HL-60 (cell line): ENCODE measurements around the gene LAMC3.

ENCODE experiments used
- DNase-seq, 2 experiments: peaks; one replicate each; pipeline ENCODE4 v3.0.0-alpha.2; 2010 to 2020; ENCODE audit warnings: low read depth in 1 of 2, low spot score in 1 of 2
- H3K27ac ChIP-seq: fragments of 250-450 bp; sonication (Bioruptor Pico); replicated peaks from 2 replicates; pipeline ENCODE4 v1.5.1; 2020; ENCODE audit warnings: mild to moderate bottlenecking, moderate library complexity
- H3K27me3 ChIP-seq: fragments of 250-450 bp; sonication (Bioruptor Pico); 2 replicates; pipeline ENCODE4 v1.5.1; 2021; ENCODE audit warnings: mild to moderate bottlenecking, moderate library complexity; ENCODE audit not compliant: insufficient read depth, poor library complexity, severe bottlenecking
- H3K4me3 ChIP-seq: replicated peaks from 2 replicates; pipeline ENCODE4 v1.5.1; 2011; ENCODE audit warnings: mild to moderate bottlenecking, control low read depth, low read length; ENCODE audit not compliant: insufficient read depth
- GABPA ChIP-seq: IDR thresholded peaks from 2 replicates; pipeline ENCODE4 v1.6.1; 2012; ENCODE audit warnings: low read depth
- POLR2AphosphoS5 ChIP-seq: IDR thresholded peaks from 2 replicates; pipeline ENCODE4 v1.6.1; 2012; ENCODE audit warnings: low read depth
- SPI1 ChIP-seq: IDR thresholded peaks from 2 replicates; pipeline ENCODE4 v1.6.1; 2012; ENCODE audit warnings: low read depth, mild to moderate bottlenecking, borderline replicate concordance
- TF ChIP-seq, protein P1 (sequence below): IDR thresholded peaks from one replicate; pipeline ENCODE4 v1.5.1; 2011; ENCODE audit warnings: low read length, control low read depth, inconsistent platforms; ENCODE audit not compliant: insufficient read depth
- TF ChIP-seq, protein P2 (sequence below): IDR thresholded peaks from 2 replicates; pipeline ENCODE4 v1.6.1; 2012; ENCODE audit warnings: low read depth; ENCODE audit not compliant: insufficient replicate concordance

LAMC3 gene

DNA sequence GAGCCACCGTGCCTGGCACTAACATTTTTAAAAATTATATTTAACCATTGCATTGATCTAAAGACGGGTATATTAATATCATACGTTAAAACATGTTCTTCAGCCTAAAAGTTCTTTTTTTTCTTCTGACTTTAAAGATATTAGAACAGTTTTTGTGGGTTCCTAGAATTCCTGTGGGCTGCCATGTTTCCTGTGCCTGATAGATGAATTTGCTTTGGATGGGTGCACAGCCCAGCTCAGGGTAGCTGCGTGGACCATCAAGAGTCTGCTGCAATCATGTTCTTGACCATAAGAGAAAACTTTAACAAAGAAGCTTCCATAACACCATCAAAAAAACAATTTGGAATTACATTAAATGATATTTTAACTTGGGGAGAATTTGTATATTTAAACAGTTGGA, 2.4 kb upstream of the LAMC3 start:
- peaks cover 28% of the 10 kb centered on the region for H3K27me3 ChIP-seq
- TF ChIP-seq POLR2AphosphoS5 (no peak), SPI1 (no peak), GABPA (no peak)
- TF ChIP-seq, protein P1, sequence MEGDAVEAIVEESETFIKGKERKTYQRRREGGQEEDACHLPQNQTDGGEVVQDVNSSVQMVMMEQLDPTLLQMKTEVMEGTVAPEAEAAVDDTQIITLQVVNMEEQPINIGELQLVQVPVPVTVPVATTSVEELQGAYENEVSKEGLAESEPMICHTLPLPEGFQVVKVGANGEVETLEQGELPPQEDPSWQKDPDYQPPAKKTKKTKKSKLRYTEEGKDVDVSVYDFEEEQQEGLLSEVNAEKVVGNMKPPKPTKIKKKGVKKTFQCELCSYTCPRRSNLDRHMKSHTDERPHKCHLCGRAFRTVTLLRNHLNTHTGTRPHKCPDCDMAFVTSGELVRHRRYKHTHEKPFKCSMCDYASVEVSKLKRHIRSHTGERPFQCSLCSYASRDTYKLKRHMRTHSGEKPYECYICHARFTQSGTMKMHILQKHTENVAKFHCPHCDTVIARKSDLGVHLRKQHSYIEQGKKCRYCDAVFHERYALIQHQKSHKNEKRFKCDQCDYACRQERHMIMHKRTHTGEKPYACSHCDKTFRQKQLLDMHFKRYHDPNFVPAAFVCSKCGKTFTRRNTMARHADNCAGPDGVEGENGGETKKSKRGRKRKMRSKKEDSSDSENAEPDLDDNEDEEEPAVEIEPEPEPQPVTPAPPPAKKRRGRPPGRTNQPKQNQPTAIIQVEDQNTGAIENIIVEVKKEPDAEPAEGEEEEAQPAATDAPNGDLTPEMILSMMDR = no peak
- TF ChIP-seq, protein P2, sequence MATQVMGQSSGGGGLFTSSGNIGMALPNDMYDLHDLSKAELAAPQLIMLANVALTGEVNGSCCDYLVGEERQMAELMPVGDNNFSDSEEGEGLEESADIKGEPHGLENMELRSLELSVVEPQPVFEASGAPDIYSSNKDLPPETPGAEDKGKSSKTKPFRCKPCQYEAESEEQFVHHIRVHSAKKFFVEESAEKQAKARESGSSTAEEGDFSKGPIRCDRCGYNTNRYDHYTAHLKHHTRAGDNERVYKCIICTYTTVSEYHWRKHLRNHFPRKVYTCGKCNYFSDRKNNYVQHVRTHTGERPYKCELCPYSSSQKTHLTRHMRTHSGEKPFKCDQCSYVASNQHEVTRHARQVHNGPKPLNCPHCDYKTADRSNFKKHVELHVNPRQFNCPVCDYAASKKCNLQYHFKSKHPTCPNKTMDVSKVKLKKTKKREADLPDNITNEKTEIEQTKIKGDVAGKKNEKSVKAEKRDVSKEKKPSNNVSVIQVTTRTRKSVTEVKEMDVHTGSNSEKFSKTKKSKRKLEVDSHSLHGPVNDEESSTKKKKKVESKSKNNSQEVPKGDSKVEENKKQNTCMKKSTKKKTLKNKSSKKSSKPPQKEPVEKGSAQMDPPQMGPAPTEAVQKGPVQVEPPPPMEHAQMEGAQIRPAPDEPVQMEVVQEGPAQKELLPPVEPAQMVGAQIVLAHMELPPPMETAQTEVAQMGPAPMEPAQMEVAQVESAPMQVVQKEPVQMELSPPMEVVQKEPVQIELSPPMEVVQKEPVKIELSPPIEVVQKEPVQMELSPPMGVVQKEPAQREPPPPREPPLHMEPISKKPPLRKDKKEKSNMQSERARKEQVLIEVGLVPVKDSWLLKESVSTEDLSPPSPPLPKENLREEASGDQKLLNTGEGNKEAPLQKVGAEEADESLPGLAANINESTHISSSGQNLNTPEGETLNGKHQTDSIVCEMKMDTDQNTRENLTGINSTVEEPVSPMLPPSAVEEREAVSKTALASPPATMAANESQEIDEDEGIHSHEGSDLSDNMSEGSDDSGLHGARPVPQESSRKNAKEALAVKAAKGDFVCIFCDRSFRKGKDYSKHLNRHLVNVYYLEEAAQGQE = no peak
- no peak overlapping the region for H3K27ac ChIP-seq
- DNase-seq = no peak
- H3K4me3 ChIP-seq = no peak overlapping the region

DNA sequence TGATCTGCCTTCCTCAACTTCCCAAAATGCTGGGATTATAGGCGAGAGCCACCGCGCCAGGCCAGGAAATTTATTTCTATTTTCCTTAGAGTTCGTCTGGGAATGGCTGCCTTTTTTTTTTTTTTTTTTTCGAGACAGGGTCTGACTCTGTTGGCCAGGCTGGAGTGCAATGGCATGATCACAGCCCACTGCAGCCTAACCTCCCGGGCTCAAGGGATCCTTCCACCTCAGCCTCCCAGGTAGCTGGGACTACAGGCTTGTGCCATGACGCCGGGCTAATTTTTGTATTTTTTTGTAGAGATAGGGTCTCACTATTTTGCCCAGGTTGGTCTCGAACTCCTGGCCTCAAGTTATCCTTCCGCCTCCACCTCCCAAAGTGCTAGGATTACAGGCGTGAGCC, 888 bp upstream of the LAMC3 start:
- DNase-seq = no peak
- TF ChIP-seq, protein P1 = no peak
- TF ChIP-seq GABPA (no peak), POLR2AphosphoS5 (no peak), SPI1 (no peak)
- TF ChIP-seq, protein P2 = no peak
- no peak overlapping the region for H3K4me3 ChIP-seq
- no peak overlapping the region for H3K27ac ChIP-seq
- H3K27me3 ChIP-seq = peaks cover 37% of the 10 kb centered on the region

DNA sequence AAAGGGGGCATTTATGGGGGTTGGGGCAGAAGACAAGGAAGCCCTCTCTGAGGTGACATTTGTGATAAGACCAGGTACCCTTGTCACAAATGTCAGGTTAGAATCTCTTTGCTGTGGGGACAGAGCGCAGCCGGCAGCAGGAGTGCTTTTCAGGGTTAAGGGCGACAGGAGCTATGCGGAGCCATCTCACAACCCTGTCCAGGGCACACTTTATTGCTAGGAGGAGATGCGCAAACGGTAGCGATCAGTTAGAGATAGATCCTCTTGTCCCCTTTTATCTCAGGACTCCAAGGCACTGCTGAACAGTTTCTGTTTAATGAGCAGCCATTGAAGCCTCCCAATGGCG, 438 bp upstream of the LAMC3 start:
- Histone ChIP-seq H3K27me3 (peaks cover 38% of the 10 kb centered on the region), H3K4me3 (no peak overlapping the region), H3K27ac (no peak overlapping the region)
- no peak for DNase-seq
- TF ChIP-seq GABPA (no peak), SPI1 (no peak), POLR2AphosphoS5 (no peak)
- TF ChIP-seq, protein P2 = no peak
- TF ChIP-seq, protein P1 = no peak
